ENCODE data around the gene MYRFL.

Gene MYRFL

DNA sequence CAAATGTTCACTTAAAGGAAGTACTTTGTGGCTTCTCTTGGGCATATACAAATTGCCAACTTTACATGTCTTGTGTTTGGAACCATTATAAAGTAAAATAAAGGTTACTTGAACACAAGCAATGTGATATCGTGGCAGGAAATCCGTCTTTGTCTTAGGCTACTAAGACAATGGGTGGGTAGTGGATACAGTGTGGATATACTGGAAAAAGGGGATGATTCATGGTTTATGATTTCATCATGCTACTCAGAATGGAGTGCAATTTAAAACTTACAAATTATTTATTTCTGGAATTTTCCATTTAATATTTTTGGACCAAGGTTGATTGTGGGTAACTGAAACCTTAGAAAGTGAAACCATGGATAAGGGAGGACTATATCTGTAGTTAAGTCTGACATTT is 48.4 kb downstream of the MYRFL start:
- Histone ChIP-seq H3K9ac (ENCODE audit: low read length) (no peak overlapping the region), H3K4me2 (ENCODE audit: low read length) (no peak overlapping the region), H3K4me1 (ENCODE audit: control insufficient read depth in 1 of 2, insufficient read depth in 2 of 2, low read length in 2 of 2) (no peaks in the 10 kb centered on the region), H2AK5ac (ENCODE audit: low read length) (no peak overlapping the region), H3K14ac (ENCODE audit: low read length) (no peak overlapping the region), H2AFZ (ENCODE audit: insufficient read depth, low read length, poor library complexity) (no peak overlapping the region), H4K8ac (ENCODE audit: low read depth, low read length) (no peak overlapping the region), H3K18ac (ENCODE audit: low read length) (no peak overlapping the region), H2BK5ac (ENCODE audit: low read depth, low read length, poor library complexity) (no peak overlapping the region), H4K91ac (ENCODE audit: low read depth, low read length) (no peak overlapping the region), H4K12ac (ENCODE audit: low read depth, low read length) (no peak overlapping the region), H3K23ac (ENCODE audit: low read length) (no peak overlapping the region), H2BK12ac (ENCODE audit: low read length) (no peak overlapping the region), H3K36me3 (ENCODE audit: control insufficient read depth in 1 of 2, insufficient read depth in 2 of 2, low read length in 2 of 2) (no peaks in the 10 kb centered on the region), H3K27ac (ENCODE audit: low read depth, low read length) (no peak overlapping the region), H3K9me3 (ENCODE audit: insufficient read depth, low read depth, low read length) (peaks cover 2% of the 10 kb centered on the region), H2BK120ac (ENCODE audit: insufficient read depth, low read length, poor library complexity) (no peak overlapping the region), H3K4ac (ENCODE audit: low read depth, low read length) (no peak overlapping the region), H3K79me2 (ENCODE audit: control insufficient read depth, insufficient read depth, low read length, poor library complexity) (no peaks in the 10 kb centered on the region), H3K4me3 (ENCODE audit: low read depth, low read length) (no peak overlapping the region), H3K79me1 (ENCODE audit: low read length) (no peaks in the 10 kb centered on the region), H3K27me3 (ENCODE audit: insufficient read depth, low read length) (no peaks in the 10 kb centered on the region)
- DNase-seq: no peak
- WGBS (ENCODE audit: extremely low coverage, insufficient coverage, insufficient read length): no CpG with 5 or more reads among the region's 2 CpGs

DNA sequence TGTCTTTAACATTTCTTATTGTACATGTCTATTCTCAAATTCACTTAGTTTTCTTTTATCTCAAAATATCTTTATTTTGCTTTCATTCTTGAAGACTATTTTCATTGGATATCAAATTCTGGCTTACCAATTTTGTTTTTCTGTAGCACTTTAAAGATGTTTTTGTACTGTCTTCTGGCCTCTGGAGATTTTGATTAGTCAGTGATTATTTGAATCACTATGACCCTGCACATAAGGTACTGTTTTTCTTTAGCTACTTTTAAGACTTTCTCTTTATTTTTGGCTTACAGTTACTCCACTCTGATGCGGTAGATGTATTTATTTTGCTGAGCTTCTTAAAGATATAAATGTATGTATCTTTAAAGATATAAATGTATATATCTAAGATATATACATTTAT is 49.6 kb downstream of the MYRFL start:
- H3K27me3 ChIP-seq (ENCODE audit: insufficient read depth, low read length): no peaks in the 10 kb centered on the region
- no peak overlapping the region for H2AK5ac ChIP-seq (ENCODE audit: low read length)
- H4K91ac ChIP-seq (ENCODE audit: low read depth, low read length): no peak overlapping the region
- H2AFZ ChIP-seq (ENCODE audit: insufficient read depth, low read length, poor library complexity): no peak overlapping the region
- H3K14ac ChIP-seq (ENCODE audit: low read length): no peak overlapping the region
- no peak for DNase-seq
- H4K8ac ChIP-seq (ENCODE audit: low read depth, low read length): no peak overlapping the region
- no peaks in the 10 kb centered on the region for H3K9me3 ChIP-seq (ENCODE audit: insufficient read depth, low read depth, low read length)
- no peak overlapping the region for H3K18ac ChIP-seq (ENCODE audit: low read length)
- no peaks in the 10 kb centered on the region for H3K79me1 ChIP-seq (ENCODE audit: low read length)
- H3K27ac ChIP-seq (ENCODE audit: low read depth, low read length): no peak overlapping the region
- no peaks in the 10 kb centered on the region for H3K4me1 ChIP-seq (ENCODE audit: control insufficient read depth in 1 of 2, insufficient read depth in 2 of 2, low read length in 2 of 2)
- no peak overlapping the region for H2BK5ac ChIP-seq (ENCODE audit: low read depth, low read length, poor library complexity)
- H2BK120ac ChIP-seq (ENCODE audit: insufficient read depth, low read length, poor library complexity): no peak overlapping the region
- no CpG with 5 or more reads among the region's 1 CpG for WGBS (ENCODE audit: extremely low coverage, insufficient coverage, insufficient read length)
- no peak overlapping the region for H3K4me3 ChIP-seq (ENCODE audit: low read depth, low read length)
- H3K4ac ChIP-seq (ENCODE audit: low read depth, low read length): no peak overlapping the region
- H3K4me2 ChIP-seq (ENCODE audit: low read length): no peak overlapping the region
- H3K36me3 ChIP-seq (ENCODE audit: control insufficient read depth in 1 of 2, insufficient read depth in 2 of 2, low read length in 2 of 2): no peaks in the 10 kb centered on the region
- no peaks in the 10 kb centered on the region for H3K79me2 ChIP-seq (ENCODE audit: control insufficient read depth, insufficient read depth, low read length, poor library complexity)
- H3K9ac ChIP-seq (ENCODE audit: low read length): no peak overlapping the region
- no peak overlapping the region for H2BK12ac ChIP-seq (ENCODE audit: low read length)
- H3K23ac ChIP-seq (ENCODE audit: low read length): no peak overlapping the region
- H4K12ac ChIP-seq (ENCODE audit: low read depth, low read length): no peak overlapping the region

DNA sequence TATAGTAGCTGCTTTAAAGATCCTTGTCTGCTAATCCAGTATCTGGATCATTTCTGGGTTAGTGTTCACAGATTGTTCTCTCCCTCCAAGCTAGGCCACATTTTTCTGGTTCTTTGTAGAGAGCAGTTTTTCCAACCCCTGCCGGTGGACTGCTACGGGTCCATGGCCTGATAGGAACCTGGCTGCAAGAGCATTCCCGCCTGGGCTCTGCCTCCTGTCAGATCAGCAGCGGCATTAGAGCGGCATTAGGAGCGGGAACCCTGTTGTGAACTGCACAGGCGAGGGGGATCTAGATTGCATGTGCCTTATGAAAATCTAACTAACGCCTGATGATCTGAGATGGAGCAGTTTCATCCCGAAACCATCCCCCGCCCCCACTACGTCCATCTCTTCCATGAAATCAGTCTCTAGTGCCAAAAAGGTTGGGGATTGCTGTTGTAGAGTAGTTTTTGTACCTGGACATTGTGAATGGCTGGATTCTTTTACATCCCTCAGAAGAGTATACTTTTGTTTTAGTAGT is 50.4 kb downstream of the MYRFL start:
- no peak overlapping the region for H3K4ac ChIP-seq (ENCODE audit: low read depth, low read length)
- no peak overlapping the region for H4K91ac ChIP-seq (ENCODE audit: low read depth, low read length)
- no peak overlapping the region for H3K4me2 ChIP-seq (ENCODE audit: low read length)
- H4K12ac ChIP-seq (ENCODE audit: low read depth, low read length): no peak overlapping the region
- no peak overlapping the region for H2AFZ ChIP-seq (ENCODE audit: insufficient read depth, low read length, poor library complexity)
- no peak overlapping the region for H3K14ac ChIP-seq (ENCODE audit: low read length)
- no peaks in the 10 kb centered on the region for H3K36me3 ChIP-seq (ENCODE audit: control insufficient read depth in 1 of 2, insufficient read depth in 2 of 2, low read length in 2 of 2)
- H3K4me1 ChIP-seq (ENCODE audit: control insufficient read depth in 1 of 2, insufficient read depth in 2 of 2, low read length in 2 of 2): no peaks in the 10 kb centered on the region
- no peak overlapping the region for H2AK5ac ChIP-seq (ENCODE audit: low read length)
- H3K23ac ChIP-seq (ENCODE audit: low read length): no peak overlapping the region
- no peak overlapping the region for H3K27ac ChIP-seq (ENCODE audit: low read depth, low read length)
- no peaks in the 10 kb centered on the region for H3K79me1 ChIP-seq (ENCODE audit: low read length)
- no peak overlapping the region for H4K8ac ChIP-seq (ENCODE audit: low read depth, low read length)
- H3K27me3 ChIP-seq (ENCODE audit: insufficient read depth, low read length): no peaks in the 10 kb centered on the region
- H2BK5ac ChIP-seq (ENCODE audit: low read depth, low read length, poor library complexity): no peak overlapping the region
- DNase-seq: peak in 1 of 2 donors; percentile 7
- no peak overlapping the region for H3K9ac ChIP-seq (ENCODE audit: low read length)
- no peaks in the 10 kb centered on the region for H3K9me3 ChIP-seq (ENCODE audit: insufficient read depth, low read depth, low read length)
- no peak overlapping the region for H3K4me3 ChIP-seq (ENCODE audit: low read depth, low read length)
- no peak overlapping the region for H2BK12ac ChIP-seq (ENCODE audit: low read length)
- WGBS (ENCODE audit: extremely low coverage, insufficient coverage, insufficient read length): no CpG with 5 or more reads among the region's 11 CpGs
- no peak overlapping the region for H3K18ac ChIP-seq (ENCODE audit: low read length)
- H2BK120ac ChIP-seq (ENCODE audit: insufficient read depth, low read length, poor library complexity): no peak overlapping the region
- H3K79me2 ChIP-seq (ENCODE audit: control insufficient read depth, insufficient read depth, low read length, poor library complexity): no peaks in the 10 kb centered on the region

DNA sequence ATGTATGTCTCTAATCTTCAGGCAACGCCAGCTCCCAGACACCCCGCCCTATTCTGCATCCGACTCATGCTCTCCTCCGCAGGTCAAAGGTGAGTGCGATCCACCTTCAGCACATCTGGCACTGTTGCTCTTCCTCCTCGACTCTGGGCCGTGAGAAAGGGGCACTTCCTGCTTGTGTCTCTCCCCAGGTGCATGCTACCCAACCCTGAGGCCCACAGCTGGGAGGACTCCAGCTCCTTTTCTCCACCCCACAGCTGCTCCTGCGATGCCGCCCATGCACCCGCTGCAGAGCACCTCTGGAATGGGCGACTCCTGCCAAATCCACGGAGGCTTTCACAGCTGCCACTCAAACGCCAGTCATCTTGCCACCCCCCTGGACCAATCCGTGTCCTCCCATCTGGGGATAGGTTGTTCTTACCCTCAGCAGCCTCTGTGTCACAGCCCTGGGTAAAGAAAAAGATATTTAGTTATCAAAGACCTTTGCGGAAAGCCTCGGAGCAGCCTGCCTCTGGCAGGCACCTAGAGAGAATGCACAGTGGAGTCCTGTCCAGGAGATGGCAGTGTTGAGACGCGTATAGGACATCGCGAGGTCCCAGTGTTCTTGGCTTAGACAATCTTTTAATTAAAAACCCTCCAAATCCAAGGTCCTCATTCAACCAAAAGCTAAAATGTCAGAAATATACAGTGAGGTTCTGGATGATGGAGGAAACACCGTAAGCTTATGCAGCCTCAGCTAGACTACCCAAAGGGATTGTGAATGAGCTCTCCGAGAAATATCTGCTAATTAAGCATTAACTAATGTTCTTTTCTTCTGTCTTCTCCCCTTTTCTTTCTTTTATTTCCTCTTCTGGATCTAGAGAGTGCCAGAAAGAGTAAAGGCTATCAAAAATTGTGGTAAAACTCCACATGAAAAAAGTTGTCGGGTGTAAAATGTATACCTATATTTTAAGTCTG is 54.3 kb downstream of the MYRFL start:
- Histone ChIP-seq H4K91ac (ENCODE audit: low read depth, low read length) (no peak overlapping the region), H3K79me2 (ENCODE audit: control insufficient read depth, insufficient read depth, low read length, poor library complexity) (no peaks in the 10 kb centered on the region), H4K8ac (ENCODE audit: low read depth, low read length) (no peak overlapping the region), H3K14ac (ENCODE audit: low read length) (no peak overlapping the region), H3K18ac (ENCODE audit: low read length) (no peak overlapping the region), H3K27ac (ENCODE audit: low read depth, low read length) (no peak overlapping the region), H4K12ac (ENCODE audit: low read depth, low read length) (no peak overlapping the region), H2AFZ (ENCODE audit: insufficient read depth, low read length, poor library complexity) (no peak overlapping the region), H3K4ac (ENCODE audit: low read depth, low read length) (no peak overlapping the region), H2BK120ac (ENCODE audit: insufficient read depth, low read length, poor library complexity) (no peak overlapping the region), H2BK12ac (ENCODE audit: low read length) (no peak overlapping the region), H3K4me2 (ENCODE audit: low read length) (no peak overlapping the region), H3K4me1 (ENCODE audit: control insufficient read depth in 1 of 2, insufficient read depth in 2 of 2, low read length in 2 of 2) (no peaks in the 10 kb centered on the region), H2AK5ac (ENCODE audit: low read length) (no peak overlapping the region), H3K79me1 (ENCODE audit: low read length) (no peaks in the 10 kb centered on the region), H3K36me3 (ENCODE audit: control insufficient read depth in 1 of 2, insufficient read depth in 2 of 2, low read length in 2 of 2) (no peaks in the 10 kb centered on the region), H3K9ac (ENCODE audit: low read length) (no peak overlapping the region), H3K9me3 (ENCODE audit: insufficient read depth, low read depth, low read length) (no peaks in the 10 kb centered on the region), H3K27me3 (ENCODE audit: insufficient read depth, low read length) (no peaks in the 10 kb centered on the region), H2BK5ac (ENCODE audit: low read depth, low read length, poor library complexity) (no peak overlapping the region), H3K4me3 (ENCODE audit: low read depth, low read length) (no peak overlapping the region), H3K23ac (ENCODE audit: low read length) (no peak overlapping the region)
- WGBS (ENCODE audit: extremely low coverage, insufficient coverage, insufficient read length): no CpG with 5 or more reads among the region's 23 CpGs
- peak; percentile 42 to 90 for DNase-seq

All from trophoblast cell (in vitro differentiated cells and primary cell).